Measurements from ENCODE around the gene AKAP13. TPM values are rescaled to one million over a fixed set of nuclear protein-coding genes. Genes with fewer than 3 reads are reported as not detected.

Gene AKAP13
- total and polyA plus RNA-seq, 2 of the 8 experiments (the other 6 are each of a cell fraction or from before 2014, with no cell fraction given) = 14.0 to 46.2 TPM

- Histone ChIP-seq H4K8ac (ENCODE audit: extremely low read depth, insufficient read depth, low read length) (no peak overlapping the region), H3K14ac (ENCODE audit: insufficient read length) (no peak overlapping the region), H3K36me3 (ENCODE audit: control insufficient read depth in 2 of 4, insufficient read depth in 4 of 4, low read length in 3 of 4) (no peaks in the 10 kb centered on the region), H2BK120ac (replicated peaks; ENCODE audit: low read depth, low read length) (no peak overlapping the region), H3K27me3 (replicated peaks in 1 of 4; ENCODE audit: control insufficient read depth in 3 of 4, extremely low read depth in 1 of 4, insufficient read depth in 3 of 4, low read length in 3 of 4) (no peaks in the 10 kb centered on the region), H3K79me2 (ENCODE audit: control insufficient read depth in 1 of 2, insufficient read depth in 2 of 2, low read length in 2 of 2) (no peaks in the 10 kb centered on the region), H2BK20ac (ENCODE audit: low read length) (no peak overlapping the region), H3K4me2 (ENCODE audit: insufficient read depth in 1 of 2, low read depth in 2 of 2, low read length in 2 of 2) (no peak overlapping the region), H3K9me3 (ENCODE audit: insufficient read depth in 2 of 2, low read depth in 1 of 2, low read length in 1 of 2) (no peaks in the 10 kb centered on the region), H4K20me1 (replicated peaks in 1 of 2; ENCODE audit: control insufficient read depth in 1 of 2, insufficient read depth in 2 of 2, low read length in 2 of 2) (no peaks in the 10 kb centered on the region), H2BK15ac (ENCODE audit: low read length) (no peak overlapping the region), H2AK5ac (ENCODE audit: low read depth, low read length) (no peak overlapping the region), H3K9ac (replicated peaks in 1 of 4; ENCODE audit: extremely low read depth in 1 of 4, low read depth in 3 of 4, low read length in 3 of 4) (no peak overlapping the region), H3K4ac (replicated peaks; ENCODE audit: insufficient read length, low read depth, low read length) (no peak overlapping the region), H3K79me1 (ENCODE audit: low read depth, low read length) (no peaks in the 10 kb centered on the region), H4K91ac (replicated peaks; ENCODE audit: insufficient read length, low read length) (no peak overlapping the region), H4K5ac (ENCODE audit: insufficient read length, low read depth, low read length) (no peak overlapping the region), H3K4me3 (ENCODE audit: extremely low read depth in 1 of 4, insufficient read depth in 2 of 4, low read depth in 3 of 4, low read length in 4 of 4) (no peak overlapping the region), H2BK5ac (ENCODE audit: low read depth, low read length) (no peak overlapping the region), H2BK12ac (ENCODE audit: low read depth, low read length) (no peak overlapping the region), H3K18ac (ENCODE audit: extremely low read depth, low read length) (no peak overlapping the region), H3K27ac (ENCODE audit: low read depth, low read length) (no peak overlapping the region), H3K56ac (replicated peaks; ENCODE audit: insufficient read length, low read depth, low read length) (no peak overlapping the region), H3K4me1 (replicated peaks in 1 of 4; ENCODE audit: control insufficient read depth in 3 of 4, insufficient read depth in 4 of 4, low read length in 3 of 4) (peaks cover 3 to 4% (median 4%) of the 10 kb centered on the region in 4 experiments; a peak in 6 of 7 replicates), H3K23me2 (ENCODE audit: low read depth, low read length) (peaks cover 3% of the 10 kb centered on the region; the same call in 1 of the 2 replicates), H3K23ac (ENCODE audit: insufficient read length) (no peak overlapping the region), H2AFZ (ENCODE audit: low read length) (no peak overlapping the region)
- FAIRE-seq (no peak), DNase-seq (ENCODE audit: low read depth in 1 of 2, low spot score in 2 of 2) (no peak)
- ChIA-PET CTCF (ENCODE audit: partially characterized antibody) (interaction anchor here (0.5 to 2.5 kb wide), 6 partner anchors 9 to 743 kb away, joined by 3 to 11 read pairs (median 3); no protein-coding TSS in a partner anchor), POLR2A (ENCODE audit: partially characterized antibody) (no interaction called here)
- 73% methylated on average over 1 of the region's 1 CpG; no CpG with 5 or more reads in 1 of the 2 experiments for WGBS, 2 experiments (ENCODE audit: extremely low coverage in 1 of 2, insufficient coverage in 1 of 2, insufficient read length in 1 of 2, insufficient replicate concordance in 2 of 2, low coverage in 1 of 2, low lambda C conversion rate in 2 of 2, missing lambda C conversion rate in 1 of 2)
- TF ChIP-seq TCF12 (IDR thresholded peaks at IDR 0.05; ENCODE audit: low read depth, low read length) (no peak), EP300 (IDR thresholded peaks at IDR 0.05; ENCODE audit: borderline replicate concordance in 1 of 2, low read depth in 2 of 2, low read length in 2 of 2) (no peak), FOSL1 (IDR thresholded peaks at IDR 0.05; ENCODE audit: insufficient read depth, low read depth, low read length) (no peak), NRF1 (IDR thresholded peaks at IDR 0.05; ENCODE audit: low read depth, low read length) (no peak)
These were observed 40.1 kb upstream of the AKAP13 start for GRCh38 chr15:85340321-85340665.

Data from H1 (cell line).